GM23338 (cell line): ENCODE results near the gene EYS. TPM values are rescaled to one million over a fixed set of nuclear protein-coding genes. Genes with fewer than 3 reads are reported as not detected.

Experiments used
- ATAC-seq: fragments of 200-7000 bp; cut with Tn5 transposase; 3 replicates; pipeline ENCODE4 v1.9.1; 2020
- DNase-seq: peaks from one replicate; pipeline ENCODE4 v3.0.0-alpha.2; 2015; ENCODE audit warnings: low spot score
- H2AFZ ChIP-seq: fragments of 200-600 bp; sonication (generic); 2 replicates; pipeline ENCODE4 v1.8.0; 2016; ENCODE audit warnings: antibody characterized with exemption, mild to moderate bottlenecking, moderate library complexity
- H3F3A ChIP-seq: fragments of 200-600 bp; sonication (generic); replicated peaks from 2 replicates; pipeline ENCODE4 v1.8.0; 2017; ENCODE audit warnings: antibody characterized with exemption, mixed run types, low read depth
- H3K27ac ChIP-seq: fragments of 200-600 bp; sonication (generic); 2 replicates; pipeline ENCODE4 v1.6.1; 2016; ENCODE audit warnings: low read depth
- H3K27me3 ChIP-seq: fragments of 200-600 bp; sonication (generic); 2 replicates; pipeline ENCODE4 v1.8.0; 2016; ENCODE audit warnings: mild to moderate bottlenecking, mixed run types, moderate library complexity; ENCODE audit not compliant: insufficient read depth
- H3K36me3 ChIP-seq: fragments of 200-600 bp; sonication (generic); 2 replicates; pipeline ENCODE4 v1.8.0; 2016; ENCODE audit warnings: mild to moderate bottlenecking; ENCODE audit not compliant: insufficient read depth
- H3K4me1 ChIP-seq: fragments of 200-600 bp; sonication (generic); 2 replicates; pipeline ENCODE4 v1.8.0; 2016; ENCODE audit warnings: mild to moderate bottlenecking, moderate library complexity; ENCODE audit not compliant: insufficient read depth
- H3K4me2 ChIP-seq: fragments of 200-600 bp; sonication (generic); 2 replicates; pipeline ENCODE4 v1.7.1; 2017; ENCODE audit warnings: mixed run types
- H3K4me3 ChIP-seq: fragments of 200-600 bp; sonication (generic); 2 replicates; pipeline ENCODE4 v1.6.1; 2016; ENCODE audit warnings: mixed run types
- H3K79me2 ChIP-seq: fragments of 200-600 bp; sonication (generic); replicated peaks from 2 replicates; pipeline ENCODE4 v1.8.0; 2017; ENCODE audit warnings: mild to moderate bottlenecking; ENCODE audit not compliant: insufficient read depth
- H3K9me2 ChIP-seq: fragments of 200-600 bp; sonication (generic); 2 replicates; pipeline ENCODE4 v1.8.0; 2017; ENCODE audit not compliant: insufficient read depth
- H4K20me1 ChIP-seq: fragments of 200-600 bp; sonication (generic); replicated peaks from 2 replicates; pipeline ENCODE4 v1.8.0; 2017; ENCODE audit warnings: mild to moderate bottlenecking; ENCODE audit not compliant: insufficient read depth
- H3K27ac Mint-ChIP-seq: 2 replicates; pipeline ENCODE4 v1.8.0; 2020; ENCODE audit warnings: inconsistent platforms, mild to moderate bottlenecking, moderate library complexity, mixed read lengths
- H3K27me3 Mint-ChIP-seq: 3 replicates; pipeline ENCODE4 v1.8.0; 2022; ENCODE audit warnings: low read depth, mild to moderate bottlenecking, moderate library complexity, mixed read lengths, inconsistent platforms; ENCODE audit not compliant: insufficient read depth, poor library complexity
- H3K36me3 Mint-ChIP-seq: 3 replicates; pipeline ENCODE4 v1.8.0; 2021; ENCODE audit warnings: low read depth, mild to moderate bottlenecking, inconsistent platforms, moderate library complexity, mixed read lengths
- H3K4me1 Mint-ChIP-seq: 3 replicates; pipeline ENCODE4 v1.8.0; 2020; ENCODE audit warnings: mild to moderate bottlenecking, inconsistent platforms, mixed read lengths
- H3K4me3 Mint-ChIP-seq: 3 replicates; pipeline ENCODE4 v1.8.0; 2021; ENCODE audit warnings: moderate library complexity, mild to moderate bottlenecking, inconsistent platforms, mixed read lengths
- H3K9me3 Mint-ChIP-seq: 3 replicates; pipeline ENCODE4 v1.8.0; 2020; ENCODE audit warnings: moderate library complexity, mild to moderate bottlenecking, inconsistent platforms, mixed read lengths
- CREB1 ChIP-seq: fragments of 250-450 bp; sonication (Bioruptor Pico); IDR thresholded peaks from 2 replicates; pipeline ENCODE4 v1.5.0; 2020; ENCODE audit warnings: low read depth, mild to moderate bottlenecking, moderate library complexity
- CTCF ChIP-seq, 2 experiments: fragments of 200-600 bp in 1 of 2; sonication (generic) in 1 of 2; conservative IDR thresholded peaks; 2 replicates each; pipeline versions ENCODE4 v1.5.1 to v1.6.1; 2016 to 2017; ENCODE audit warnings: antibody characterized with exemption in 2 of 2, low read depth in 2 of 2, mild to moderate bottlenecking in 2 of 2, moderate library complexity in 1 of 2
- ETS1 ChIP-seq: IDR thresholded peaks from 2 replicates; pipeline ENCODE4 v1.6.1; 2016; ENCODE audit warnings: antibody characterized with exemption
- EZH2 ChIP-seq: fragments of 200-600 bp; sonication (generic); IDR thresholded peaks from one replicate; pipeline ENCODE4 v1.8.0; 2017; ENCODE audit warnings: antibody characterized with exemption, mild to moderate bottlenecking, low read depth; ENCODE audit not compliant: unreplicated experiment
- EZH2phosphoT487 ChIP-seq: fragments of 200-600 bp; sonication (generic); IDR thresholded peaks from one replicate; pipeline ENCODE4 v1.8.1; 2018; ENCODE audit warnings: antibody characterized with exemption; ENCODE audit not compliant: unreplicated experiment
- JUNB ChIP-seq: IDR thresholded peaks from one replicate; pipeline ENCODE4 v1.6.1; 2016; ENCODE audit warnings: antibody characterized with exemption; ENCODE audit not compliant: unreplicated experiment
- NANOG ChIP-seq: IDR thresholded peaks from 2 replicates; pipeline ENCODE4 v1.6.1; 2016; ENCODE audit warnings: antibody characterized with exemption, borderline replicate concordance
- POLR2AphosphoS5 ChIP-seq: IDR thresholded peaks from 2 replicates; pipeline ENCODE4 v1.6.1; 2016; ENCODE audit warnings: antibody characterized with exemption, low read depth
- REST ChIP-seq: IDR thresholded peaks from one replicate; pipeline ENCODE4 v1.6.1; 2018; ENCODE audit warnings: antibody characterized with exemption; ENCODE audit not compliant: unreplicated experiment
- STAT1 ChIP-seq: IDR thresholded peaks from one replicate; pipeline ENCODE4 v1.6.1; 2016; ENCODE audit warnings: antibody characterized with exemption; ENCODE audit not compliant: unreplicated experiment
- ZNF114 ChIP-seq: fragments of 250-450 bp; sonication (Bioruptor Pico); IDR thresholded peaks from 2 replicates; pipeline ENCODE4 v1.5.0; 2020; ENCODE audit warnings: mild to moderate bottlenecking, moderate library complexity
- ZNF331 ChIP-seq: fragments of 250-450 bp; sonication (Bioruptor Pico); IDR thresholded peaks from 2 replicates; pipeline ENCODE4 v1.5.0; 2020; ENCODE audit warnings: low read depth, mild to moderate bottlenecking, moderate library complexity
- polyA plus RNA-seq: library from polyadenylated mRNA; unstranded; fragments of >200 nt; fragmentation: Nextera tagmentation; extraction: Ambion mirVana; gene quantifications from 2 replicates; pipeline ENCODE4 v1.2.1, GENCODE V29; 2016
- total RNA-seq: library from RNA; depleted of rRNA; stranded (reverse); fragments of >200 nt; shearing (Covaris generic); gene quantifications from 2 replicates; pipeline ENCODE4 v1.2.3, GENCODE V29; 2014
- TF ChIP-seq, protein P1 (sequence below): fragments of 250-450 bp; sonication (Bioruptor Pico); IDR thresholded peaks from 2 replicates; pipeline ENCODE4 v1.5.0; 2020; ENCODE audit warnings: mild to moderate bottlenecking, moderate library complexity

The EYS gene
- total and polyA plus RNA-seq, 2 experiments from 2014 or later: 0.38 to 0.52 TPM

DNA sequence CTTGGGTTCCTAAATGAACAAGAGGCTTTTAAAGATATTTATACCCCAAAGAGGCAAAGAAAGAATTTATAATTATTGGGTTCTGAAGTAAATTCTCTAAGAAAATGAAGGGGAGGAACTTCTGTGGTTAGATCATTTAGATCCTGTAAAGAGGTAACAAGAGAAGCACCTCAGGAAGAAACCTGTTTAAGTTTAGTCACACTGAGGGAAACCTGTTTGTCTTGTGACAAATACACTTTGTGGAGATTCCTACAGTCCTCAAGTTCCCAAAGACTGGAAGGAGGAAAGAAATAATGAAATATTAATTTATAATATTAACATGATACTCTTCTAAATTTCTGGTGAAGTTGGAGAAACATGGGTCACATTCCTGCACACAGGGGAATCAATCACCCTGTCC, 647.5 kb downstream of the EYS start:
- no peaks in the 10 kb centered on the region for H3K9me2 ChIP-seq
- no peak overlapping the region for H2AFZ ChIP-seq
- no peaks in the 10 kb centered on the region for H4K20me1 ChIP-seq
- no peaks in the 10 kb centered on the region for H3K4me1 Mint-ChIP-seq
- no peaks in the 10 kb centered on the region for H3F3A ChIP-seq
- H3K36me3 Mint-ChIP-seq: no peaks in the 10 kb centered on the region
- DNase-seq (no peak), ATAC-seq (no peak)
- H3K4me3 ChIP-seq: no peak overlapping the region
- H3K4me2 ChIP-seq: no peak overlapping the region
- TF ChIP-seq JUNB: no peak
- no peak for TF ChIP-seq EZH2
- TF ChIP-seq, protein P1, sequence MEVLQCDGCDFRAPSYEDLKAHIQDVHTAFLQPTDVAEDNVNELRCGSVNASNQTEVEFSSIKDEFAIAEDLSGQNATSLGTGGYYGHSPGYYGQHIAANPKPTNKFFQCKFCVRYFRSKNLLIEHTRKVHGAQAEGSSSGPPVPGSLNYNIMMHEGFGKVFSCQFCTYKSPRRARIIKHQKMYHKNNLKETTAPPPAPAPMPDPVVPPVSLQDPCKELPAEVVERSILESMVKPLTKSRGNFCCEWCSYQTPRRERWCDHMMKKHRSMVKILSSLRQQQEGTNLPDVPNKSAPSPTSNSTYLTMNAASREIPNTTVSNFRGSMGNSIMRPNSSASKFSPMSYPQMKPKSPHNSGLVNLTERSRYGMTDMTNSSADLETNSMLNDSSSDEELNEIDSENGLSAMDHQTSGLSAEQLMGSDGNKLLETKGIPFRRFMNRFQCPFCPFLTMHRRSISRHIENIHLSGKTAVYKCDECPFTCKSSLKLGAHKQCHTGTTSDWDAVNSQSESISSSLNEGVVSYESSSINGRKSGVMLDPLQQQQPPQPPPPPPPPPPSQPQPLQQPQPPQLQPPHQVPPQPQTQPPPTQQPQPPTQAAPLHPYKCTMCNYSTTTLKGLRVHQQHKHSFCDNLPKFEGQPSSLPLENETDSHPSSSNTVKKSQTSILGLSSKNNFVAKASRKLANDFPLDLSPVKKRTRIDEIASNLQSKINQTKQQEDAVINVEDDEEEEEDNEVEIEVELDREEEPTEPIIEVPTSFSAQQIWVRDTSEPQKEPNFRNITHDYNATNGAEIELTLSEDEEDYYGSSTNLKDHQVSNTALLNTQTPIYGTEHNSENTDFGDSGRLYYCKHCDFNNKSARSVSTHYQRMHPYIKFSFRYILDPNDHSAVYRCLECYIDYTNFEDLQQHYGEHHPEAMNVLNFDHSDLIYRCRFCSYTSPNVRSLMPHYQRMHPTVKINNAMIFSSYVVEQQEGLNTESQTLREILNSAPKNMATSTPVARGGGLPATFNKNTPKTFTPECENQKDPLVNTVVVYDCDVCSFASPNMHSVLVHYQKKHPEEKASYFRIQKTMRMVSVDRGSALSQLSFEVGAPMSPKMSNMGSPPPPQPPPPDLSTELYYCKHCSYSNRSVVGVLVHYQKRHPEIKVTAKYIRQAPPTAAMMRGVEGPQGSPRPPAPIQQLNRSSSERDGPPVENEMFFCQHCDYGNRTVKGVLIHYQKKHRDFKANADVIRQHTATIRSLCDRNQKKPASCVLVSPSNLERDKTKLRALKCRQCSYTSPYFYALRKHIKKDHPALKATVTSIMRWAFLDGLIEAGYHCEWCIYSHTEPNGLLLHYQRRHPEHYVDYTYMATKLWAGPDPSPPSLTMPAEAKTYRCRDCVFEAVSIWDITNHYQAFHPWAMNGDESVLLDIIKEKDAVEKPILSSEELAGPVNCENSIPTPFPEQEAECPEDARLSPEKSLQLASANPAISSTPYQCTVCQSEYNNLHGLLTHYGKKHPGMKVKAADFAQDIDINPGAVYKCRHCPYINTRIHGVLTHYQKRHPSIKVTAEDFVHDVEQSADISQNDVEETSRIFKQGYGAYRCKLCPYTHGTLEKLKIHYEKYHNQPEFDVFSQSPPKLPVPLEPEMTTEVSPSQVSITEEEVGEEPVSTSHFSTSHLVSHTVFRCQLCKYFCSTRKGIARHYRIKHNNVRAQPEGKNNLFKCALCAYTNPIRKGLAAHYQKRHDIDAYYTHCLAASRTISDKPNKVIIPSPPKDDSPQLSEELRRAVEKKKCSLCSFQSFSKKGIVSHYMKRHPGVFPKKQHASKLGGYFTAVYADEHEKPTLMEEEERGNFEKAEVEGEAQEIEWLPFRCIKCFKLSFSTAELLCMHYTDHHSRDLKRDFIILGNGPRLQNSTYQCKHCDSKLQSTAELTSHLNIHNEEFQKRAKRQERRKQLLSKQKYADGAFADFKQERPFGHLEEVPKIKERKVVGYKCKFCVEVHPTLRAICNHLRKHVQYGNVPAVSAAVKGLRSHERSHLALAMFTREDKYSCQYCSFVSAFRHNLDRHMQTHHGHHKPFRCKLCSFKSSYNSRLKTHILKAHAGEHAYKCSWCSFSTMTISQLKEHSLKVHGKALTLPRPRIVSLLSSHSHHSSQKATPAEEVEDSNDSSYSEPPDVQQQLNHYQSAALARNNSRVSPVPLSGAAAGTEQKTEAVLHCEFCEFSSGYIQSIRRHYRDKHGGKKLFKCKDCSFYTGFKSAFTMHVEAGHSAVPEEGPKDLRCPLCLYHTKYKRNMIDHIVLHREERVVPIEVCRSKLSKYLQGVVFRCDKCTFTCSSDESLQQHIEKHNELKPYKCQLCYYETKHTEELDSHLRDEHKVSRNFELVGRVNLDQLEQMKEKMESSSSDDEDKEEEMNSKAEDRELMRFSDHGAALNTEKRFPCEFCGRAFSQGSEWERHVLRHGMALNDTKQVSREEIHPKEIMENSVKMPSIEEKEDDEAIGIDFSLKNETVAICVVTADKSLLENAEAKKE: no peak
- no peak for TF ChIP-seq ZNF331 (CRISPR knock-in tag)
- no peak for TF ChIP-seq ZNF114
- TF ChIP-seq STAT1: no peak
- no peak for TF ChIP-seq EZH2phosphoT487
- TF ChIP-seq ETS1: no peak
- TF ChIP-seq POLR2AphosphoS5: no peak
- no peak for TF ChIP-seq NANOG
- no peak for TF ChIP-seq CTCF (conservative IDR thresholded peaks at IDR 0.05; ENCODE audit: low read depth in 2 of 2)
- TF ChIP-seq CREB1 (CRISPR knock-in tag): no peak
- no peak for TF ChIP-seq REST
- peaks cover 8% of the 10 kb centered on the region; the same call in 2 of the 3 replicates for H3K9me3 Mint-ChIP-seq
- no peaks in the 10 kb centered on the region; the same call in 1 of the 2 replicates for H3K4me1 ChIP-seq
- no peak overlapping the region for H3K4me3 Mint-ChIP-seq
- no peaks in the 10 kb centered on the region for H3K27me3 ChIP-seq
- no peaks in the 10 kb centered on the region for H3K36me3 ChIP-seq
- H3K27ac ChIP-seq: no peak overlapping the region
- H3K27ac Mint-ChIP-seq: no peak overlapping the region
- no peaks in the 10 kb centered on the region for H3K79me2 ChIP-seq
- H3K27me3 Mint-ChIP-seq: peaks cover 2% of the 10 kb centered on the region
